Measurements from ENCODE around the gene GADD45GIP1.

The GADD45GIP1 gene

DNA sequence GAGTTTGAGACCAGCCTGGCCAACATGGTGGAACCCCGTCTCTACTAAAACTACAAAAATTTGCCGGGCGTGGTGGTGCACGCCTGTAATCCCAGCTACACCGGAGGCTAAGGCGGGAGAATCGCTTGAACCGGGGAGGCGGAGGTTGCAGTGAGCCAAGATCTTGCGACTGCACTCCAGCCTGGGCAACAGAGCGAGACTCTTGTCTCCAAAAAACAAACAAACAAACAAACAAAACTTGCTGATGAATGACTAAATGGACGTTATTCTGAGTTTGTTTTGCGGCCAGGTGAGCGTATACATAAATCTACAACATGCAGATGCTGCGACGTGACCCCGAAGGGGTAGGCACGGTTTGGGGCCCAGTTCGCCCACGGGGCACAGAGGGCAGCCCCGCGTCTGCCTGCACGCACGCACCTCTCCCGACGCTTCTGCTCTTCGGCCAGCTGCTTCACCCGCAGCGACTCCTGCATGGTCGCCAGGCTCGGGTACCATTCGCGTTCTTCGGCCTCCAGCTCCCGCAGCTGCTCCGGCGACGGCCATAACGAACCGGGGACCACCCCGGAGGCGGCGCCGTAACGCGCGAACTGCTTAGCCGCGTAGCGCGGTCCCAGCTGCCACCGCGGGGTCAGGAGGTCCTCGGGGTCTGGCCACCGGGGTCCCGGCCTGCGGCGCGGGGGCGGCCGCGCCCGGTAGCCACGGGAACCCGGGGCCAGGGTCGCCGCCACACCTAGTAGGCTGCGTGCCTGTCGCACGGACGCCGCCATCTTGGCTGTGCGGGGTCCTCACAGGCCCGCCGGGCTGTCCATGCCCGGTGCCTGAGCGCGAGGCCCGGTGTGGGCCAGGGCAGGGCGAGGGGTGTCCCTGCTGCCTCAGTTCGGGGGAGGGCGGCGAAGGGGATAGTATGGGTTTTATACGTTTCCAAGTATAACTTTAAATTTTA, at the start of gene GADD45GIP1:
Gene GADD45GIP1, minus strand, starts transcription at position 778 of the 943 bp plus-strand sequence. Its CDS starts 11 bp downstream, at position 767.
- peak; percentile 70 to 85 for DNase-seq

DNA sequence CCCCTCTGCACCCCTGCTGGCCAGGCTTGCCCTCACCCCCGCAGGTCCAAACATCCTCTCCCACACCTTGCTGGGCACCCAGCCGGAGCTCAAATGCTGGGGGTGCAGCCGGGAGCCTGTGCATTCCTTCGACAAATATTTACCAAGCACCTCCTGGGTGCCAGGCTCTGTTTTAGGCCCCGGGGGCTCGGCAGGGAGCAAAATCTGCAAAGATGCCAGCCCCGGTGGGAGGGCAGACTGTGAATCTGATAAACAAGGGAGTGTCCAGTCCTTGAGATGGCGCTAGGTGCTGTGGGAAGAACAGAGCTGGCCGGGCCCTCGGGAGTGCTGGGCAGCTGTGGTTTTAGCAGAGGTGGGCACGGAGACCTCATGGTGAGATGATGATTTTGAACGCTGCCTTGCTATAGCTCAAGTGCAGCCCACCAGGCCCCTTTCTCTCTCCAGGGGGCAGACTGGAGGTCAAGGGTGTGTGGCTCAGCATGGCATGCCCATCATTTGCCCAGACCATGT, 48.9 kb upstream of the GADD45GIP1 start:
- no peak for DNase-seq

DNA sequence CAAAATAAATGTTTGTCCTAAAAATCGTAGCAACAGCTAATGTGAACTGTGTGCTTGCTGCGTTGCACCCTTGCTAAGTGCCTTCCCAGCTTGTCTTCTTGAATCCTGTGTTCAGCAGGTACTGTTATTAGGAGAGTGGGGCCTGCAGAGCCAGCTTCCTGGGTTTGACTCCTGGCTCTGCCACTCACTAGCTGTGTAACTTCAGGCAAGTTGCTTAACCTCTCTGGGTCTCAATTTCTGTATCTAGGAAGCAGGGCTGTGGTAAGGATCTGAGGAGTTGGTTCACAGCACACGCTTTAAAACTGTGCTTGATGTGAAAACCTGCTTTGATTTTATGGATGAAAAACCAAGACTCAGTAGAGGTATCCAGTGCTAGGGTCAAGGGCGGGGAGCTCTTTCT, 48.2 kb upstream of the GADD45GIP1 start:
- DNase-seq = no peak

DNA sequence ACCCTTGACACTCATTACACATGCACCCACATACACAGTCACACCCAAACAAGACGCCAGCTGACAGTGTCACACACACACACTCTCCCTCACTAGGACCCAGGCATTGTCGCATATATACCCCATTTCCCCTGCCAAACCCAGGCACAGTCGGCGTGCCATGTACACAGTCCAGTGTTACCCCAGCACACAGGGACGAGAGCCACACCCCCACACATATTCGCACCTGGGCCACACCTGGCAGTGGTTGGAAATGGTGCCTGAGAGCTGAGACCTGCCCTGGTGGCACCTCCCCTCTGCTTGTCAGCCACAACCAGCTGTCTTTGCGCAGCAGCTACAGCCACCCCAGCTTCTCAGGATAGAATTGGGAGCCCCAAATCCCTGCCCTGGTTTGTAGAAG, 47.2 kb upstream of the GADD45GIP1 start:
- DNase-seq = no peak

DNA sequence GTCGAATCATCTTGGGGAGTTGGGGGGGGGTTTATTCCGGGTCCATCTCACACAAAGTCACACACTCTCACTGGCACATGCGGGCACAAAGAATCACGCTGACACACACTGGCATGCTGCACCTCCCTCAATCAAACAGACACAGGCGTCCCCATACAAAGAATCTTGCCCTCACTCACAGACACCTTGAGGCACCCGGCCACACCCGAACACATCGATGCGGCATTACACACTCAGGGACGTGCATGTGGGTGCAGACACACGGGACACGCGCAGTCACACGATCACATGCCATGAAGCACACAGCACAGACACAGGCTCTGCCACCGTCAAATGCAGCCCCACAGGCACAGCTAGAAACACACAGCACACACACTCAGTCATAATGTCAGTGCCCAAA, 46.1 kb upstream of the GADD45GIP1 start:
- no peak for DNase-seq

DNA sequence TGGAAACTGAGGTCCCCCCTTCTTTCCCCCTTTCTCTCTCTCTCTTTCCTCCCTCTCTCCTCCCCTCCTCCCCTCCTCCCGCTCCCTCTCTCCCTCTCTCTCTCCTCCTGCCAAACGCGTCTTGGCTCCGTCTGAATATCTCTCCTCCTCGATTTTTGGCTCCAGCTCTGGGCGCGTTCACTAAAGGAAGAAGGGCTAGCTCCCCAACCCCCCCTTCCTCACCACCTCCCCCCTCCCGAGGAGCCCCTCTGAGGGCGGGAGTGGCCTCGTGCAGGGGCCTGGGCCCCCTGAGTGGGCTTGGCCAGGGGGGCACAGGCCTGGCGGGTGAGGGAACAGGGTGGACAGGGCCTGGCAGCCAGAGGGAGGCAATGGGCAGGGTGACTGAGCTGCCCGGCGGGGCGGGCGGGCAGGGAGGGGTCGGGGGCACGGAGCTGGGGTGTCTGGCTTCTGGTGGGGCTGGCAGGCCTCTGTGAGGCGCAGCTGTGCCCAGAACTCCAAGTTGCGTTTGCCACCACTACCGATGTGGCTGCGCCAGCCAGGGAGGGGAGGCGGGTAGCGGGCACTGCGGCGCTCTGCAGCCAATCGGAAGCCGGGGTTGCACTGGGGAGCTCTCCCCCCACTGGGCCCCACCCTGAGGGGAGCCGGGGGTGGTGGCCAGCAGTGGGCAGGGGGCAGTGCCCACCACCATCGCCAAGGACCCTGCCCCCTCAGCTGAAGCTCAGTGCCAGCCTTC, 45.3 kb upstream of the GADD45GIP1 start:
- DNase-seq = no peak

DNA sequence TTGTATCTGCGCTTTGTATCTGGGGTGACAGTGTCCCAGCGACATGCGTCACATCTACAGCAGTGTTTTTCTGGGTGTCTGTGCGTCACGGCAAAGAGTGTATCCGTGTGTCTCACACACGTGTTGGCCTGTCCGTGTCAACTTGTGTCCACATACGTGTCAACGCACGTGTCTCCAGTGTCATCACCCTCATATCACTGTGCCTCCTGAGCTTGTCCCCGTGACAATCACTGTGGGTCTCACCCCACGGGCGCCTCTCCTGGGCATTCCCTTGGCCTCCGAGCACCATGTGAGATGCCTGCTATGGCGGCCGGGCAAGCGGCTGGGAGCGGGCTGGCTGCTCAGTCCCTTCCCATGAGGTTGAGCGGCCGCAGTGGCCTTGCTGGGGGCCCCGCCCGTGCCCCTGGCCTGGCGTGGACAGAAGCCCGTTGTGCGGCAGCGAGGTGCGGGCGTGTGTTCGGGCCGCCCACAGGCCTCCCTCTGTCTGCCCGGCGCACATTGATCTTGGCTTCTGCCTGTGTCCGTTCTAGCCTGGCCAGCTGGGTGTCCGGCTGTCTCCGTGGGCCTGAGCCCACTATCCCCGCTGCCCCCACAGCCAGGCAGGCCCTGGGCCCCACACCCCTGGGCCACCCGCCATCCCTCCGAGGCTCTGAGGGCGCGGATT, 44.6 kb upstream of the GADD45GIP1 start:
- DNase-seq = no peak

DNA sequence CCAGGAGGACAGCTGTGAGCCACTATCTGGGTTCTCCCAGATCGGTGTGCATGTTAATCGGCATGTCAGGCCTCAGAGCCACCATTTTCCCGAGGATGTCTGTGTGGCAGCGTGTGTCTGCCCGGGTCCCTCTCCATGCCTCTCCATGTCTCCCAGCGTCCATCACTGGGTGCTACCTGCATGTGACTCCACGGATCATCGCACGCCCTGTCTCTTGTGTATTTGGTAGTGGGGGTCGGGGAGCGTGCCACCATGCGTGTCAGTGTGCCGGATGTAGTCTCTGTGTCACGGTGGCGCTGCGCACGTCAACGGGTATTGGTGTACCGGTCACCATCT, 44.1 kb upstream of the GADD45GIP1 start:
- no peak for DNase-seq

DNA sequence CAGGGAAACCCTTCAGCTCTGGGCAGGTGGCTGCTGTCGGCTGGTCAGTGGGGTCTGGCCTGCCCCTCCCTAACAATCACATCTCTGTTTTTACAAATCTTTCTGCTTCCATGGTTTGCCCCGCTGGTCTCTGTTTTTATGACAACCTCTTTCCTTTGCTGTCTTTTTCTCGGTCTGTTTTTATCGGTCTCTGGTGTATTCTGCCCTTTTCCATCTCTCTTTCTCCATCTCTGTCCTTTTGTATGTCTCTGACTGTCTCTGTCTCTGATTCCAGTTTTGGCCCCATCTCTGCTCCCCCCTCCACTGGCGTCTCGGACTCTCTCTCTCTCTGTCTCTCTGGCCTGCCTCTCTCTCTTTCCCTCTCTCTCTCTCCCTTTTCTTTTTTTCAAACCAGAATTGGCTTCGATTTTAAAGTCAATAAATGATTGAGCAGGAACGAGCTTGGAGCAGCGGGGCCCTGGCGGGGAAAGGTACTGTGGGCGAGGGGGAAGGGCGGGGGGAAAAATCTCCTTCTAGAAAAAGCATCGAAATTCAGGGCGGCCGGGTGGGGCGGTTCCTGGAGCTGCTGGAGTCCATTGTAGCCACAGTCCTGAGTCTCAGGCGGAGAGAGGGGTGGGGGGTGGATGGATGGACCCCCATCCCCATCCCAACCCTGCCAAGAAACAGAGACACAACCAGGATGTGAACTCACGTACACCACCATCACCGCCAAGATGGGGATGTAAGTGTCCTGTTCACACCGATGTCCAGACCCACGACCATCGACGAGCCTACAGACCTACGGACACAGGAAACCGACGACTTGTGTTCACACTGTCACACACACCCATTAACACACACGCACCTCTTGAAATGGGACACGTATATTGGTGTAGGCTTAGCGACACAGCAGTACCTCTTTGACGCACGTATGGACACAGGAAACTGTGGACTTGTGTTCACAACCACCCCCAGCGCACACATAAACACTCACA, 41.2 kb upstream of the GADD45GIP1 start:
- no peak for DNase-seq

DNA sequence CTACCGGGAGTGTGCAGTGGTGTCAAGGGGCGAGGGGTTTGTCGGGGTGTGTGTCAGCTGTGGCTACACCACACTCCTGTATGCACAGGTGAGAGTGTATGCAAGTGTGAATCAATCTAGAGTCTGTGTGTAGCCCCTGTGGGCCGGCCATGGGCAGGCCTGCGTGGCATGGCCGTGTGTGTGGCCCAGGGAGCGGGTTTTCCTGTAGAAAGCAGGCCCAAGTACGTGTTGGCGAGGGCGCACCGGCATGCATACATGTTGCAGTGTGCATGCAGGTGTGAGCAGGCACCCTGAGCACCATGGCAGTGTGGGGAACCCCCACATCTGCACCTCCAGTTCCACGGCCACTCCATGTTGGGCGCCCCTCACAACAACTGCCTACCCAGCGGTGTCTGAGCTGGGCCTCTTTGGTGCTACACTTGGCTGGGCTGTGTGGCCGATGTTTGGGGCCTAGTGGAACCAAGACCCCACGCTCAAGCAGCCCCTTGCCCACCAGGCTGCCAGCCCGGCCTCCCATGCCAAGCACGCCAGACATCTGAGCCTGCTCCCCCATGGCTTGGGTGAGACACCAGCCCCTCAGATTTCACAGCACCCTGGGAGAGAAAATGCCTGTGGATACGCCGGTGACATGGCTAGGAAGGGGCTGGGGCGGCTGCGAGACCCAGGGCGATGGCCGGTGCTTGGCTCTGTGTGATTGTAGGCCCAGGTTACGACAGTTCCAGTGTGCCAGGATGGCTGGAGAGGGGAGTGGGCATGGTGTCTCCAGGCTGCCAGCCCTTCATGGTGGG, 40.4 kb upstream of the GADD45GIP1 start:
- DNase-seq = no peak

DNA sequence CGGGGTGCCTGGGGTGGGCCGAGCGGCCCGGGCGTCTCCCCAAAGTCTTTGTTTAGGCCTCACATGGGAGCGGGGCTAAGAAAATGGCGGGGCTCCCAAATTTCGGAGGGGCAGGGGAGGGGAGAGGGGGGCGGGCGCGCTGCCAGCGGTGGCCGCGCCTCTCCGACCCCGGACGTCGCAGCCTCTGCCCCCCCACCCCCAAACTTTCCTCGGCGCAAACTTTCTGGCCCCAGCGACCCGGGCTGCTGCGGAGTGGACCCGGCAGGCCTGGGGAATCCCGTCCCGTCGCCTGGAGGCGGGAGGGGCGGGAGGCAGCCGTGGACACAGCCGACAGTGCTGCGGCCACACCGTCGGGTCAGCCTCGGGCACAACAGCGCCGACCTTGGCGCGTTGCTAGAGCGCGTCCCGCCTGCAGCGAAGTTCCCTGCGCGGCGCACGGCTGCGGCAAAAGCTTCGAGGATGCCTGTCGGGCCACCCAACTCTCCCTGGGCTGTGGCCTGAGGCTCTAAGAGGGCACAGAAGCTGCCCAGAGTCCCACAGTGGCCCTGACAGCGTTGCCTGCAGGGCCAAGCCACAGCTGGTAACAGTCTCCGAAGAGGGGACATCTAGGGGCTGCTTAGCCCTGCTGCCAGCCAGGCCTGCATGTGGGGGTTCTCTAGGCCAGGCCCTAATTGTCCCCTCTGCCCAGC, 39.5 kb upstream of the GADD45GIP1 start:
- no peak for DNase-seq

DNA sequence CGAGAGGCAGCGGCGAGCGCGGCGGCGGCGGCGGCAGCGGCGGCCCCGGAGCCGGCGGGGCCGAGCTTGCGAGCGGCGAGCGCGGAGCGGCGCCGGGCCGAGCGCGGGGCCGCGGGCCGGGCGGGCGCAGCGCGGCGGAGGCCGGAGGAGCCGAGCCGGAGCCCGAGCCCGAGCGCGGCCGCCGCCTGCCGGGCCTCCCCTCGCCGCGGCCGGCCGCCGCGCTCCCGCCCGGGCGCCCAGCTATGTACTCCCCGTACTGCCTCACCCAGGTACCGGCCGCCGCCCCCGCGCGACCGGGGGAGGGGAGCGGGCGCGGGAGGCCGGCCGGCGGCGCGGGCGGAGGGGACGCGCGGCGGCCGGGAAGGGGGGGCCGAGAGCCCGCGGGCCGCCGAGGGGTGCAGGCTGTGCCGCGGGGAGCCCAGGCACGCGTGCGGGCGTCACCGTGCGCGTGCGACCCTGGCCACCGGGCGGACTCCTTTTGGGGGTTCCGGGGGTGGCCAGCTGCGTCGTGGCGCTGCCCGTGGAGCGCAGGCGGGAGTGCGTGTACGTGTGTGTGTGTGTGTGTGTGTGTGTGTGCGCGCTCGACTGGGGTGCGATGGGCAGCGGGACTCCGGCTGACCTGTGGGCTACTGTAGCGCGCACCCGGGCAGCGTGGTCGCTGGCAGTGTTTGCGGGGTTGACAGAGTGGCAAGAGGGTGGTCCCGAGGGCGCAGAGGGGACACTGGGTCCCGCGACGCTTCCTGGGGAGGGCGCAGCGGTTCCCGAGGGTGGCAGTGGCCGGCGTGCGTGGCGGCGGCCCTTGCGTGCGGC, 38.8 kb upstream of the GADD45GIP1 start:
- no peak for DNase-seq

DNA sequence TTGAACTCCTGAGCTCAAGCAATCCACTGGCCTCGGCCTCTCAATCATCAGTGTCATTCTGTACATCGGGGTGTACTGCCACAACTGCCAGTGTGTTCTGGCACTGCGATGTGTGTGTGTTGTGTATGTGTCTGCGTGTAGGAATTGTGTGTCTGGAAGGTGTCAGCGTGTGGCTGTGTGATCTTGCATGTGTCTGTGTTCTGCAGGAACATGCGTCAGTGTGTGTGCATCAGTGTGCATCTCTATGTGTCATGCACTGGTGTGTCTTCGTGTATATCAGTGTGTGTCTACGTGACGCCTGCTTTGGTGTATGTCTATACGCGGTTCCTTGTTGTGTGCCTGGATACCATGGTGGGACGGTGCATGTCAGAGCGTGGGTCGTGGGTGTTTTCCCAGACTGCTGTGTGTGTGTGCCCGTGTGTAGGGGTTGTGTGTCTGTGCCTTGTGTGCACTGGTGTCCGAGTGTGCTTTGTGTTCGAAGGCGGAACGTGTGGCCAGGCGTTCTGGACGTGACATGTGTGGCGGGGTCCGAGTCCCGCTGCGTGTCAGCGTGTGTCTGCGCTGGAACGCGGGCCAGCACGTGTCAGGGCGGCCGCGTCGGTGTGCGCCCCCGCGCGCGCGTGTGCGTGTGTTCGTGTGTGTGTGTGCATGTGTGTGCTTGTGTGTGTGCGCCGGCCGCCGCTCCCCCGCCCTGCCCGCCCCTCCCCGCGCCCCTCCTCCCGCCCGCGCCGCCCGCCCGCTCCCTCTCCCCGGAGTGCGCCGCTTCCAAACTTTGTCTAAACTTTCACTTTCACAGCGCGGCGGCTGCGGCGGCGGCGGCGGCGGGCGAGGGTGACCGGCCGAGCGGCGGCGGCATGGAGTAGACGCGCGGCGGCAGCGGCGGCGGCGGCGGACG, 37.9 kb upstream of the GADD45GIP1 start, which contains the start of gene NFIX:
Gene NFIX, plus strand, starts transcription at position 775 of the 895 bp plus-strand sequence. CDS start 363 bp downstream, outside the sequence.
- no peak for DNase-seq

DNA sequence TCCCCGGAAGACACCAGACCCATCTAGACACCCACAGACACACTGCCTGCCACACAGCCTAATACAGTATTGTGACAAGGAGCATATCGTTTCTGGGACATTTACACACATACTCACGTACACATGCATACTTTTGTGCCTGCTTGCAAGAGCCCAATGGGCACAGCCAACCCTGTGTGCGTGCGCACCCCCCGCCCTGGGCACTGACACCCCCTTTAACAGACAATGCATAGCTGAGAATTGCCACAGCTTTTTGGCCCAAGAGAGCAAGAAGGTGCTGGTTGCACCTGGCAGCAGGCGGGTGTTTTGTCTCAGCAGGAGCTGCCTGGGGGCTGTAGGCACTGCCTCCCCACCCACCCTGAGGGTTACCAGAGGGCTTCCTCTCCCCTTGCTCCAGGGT, 36.5 kb upstream of the GADD45GIP1 start:
- DNase-seq = no peak

DNA sequence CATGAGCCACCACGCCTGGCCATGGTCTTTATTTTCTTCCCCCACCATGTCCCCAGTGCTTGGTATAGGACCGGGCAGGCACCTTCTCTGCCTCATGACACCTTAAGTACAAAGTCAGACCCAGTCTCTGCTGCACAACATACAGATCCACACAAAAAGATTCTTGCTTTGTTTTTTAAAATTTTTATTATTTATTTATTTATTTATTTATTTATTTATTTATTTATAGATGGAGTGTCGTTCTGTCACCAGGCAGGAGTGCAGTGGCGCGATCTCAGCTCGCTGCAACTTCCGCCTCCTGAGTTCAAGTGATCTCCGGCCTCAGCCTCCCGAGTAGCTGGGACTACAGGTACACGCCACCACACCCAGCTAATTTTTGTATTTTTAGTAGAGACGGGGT, 35.7 kb upstream of the GADD45GIP1 start:
- DNase-seq = no peak

DNA sequence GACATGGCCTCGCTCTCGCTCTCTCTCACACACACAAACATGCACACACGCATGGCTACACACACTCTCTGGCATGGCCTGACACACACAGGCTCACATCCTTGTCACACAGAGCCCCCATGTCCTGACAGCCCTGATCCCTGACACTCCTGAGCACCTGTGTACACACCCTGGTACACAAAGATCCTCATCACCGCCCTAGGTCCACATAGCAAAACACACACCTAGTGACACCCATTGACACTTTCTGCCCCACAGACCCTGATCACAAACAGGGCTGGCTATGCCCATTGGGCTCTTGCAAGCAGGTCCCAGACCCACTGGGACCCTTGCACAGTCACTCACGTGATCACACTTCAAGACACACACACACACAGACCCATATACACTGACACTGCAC, 34.3 kb upstream of the GADD45GIP1 start:
- DNase-seq = no peak

DNA sequence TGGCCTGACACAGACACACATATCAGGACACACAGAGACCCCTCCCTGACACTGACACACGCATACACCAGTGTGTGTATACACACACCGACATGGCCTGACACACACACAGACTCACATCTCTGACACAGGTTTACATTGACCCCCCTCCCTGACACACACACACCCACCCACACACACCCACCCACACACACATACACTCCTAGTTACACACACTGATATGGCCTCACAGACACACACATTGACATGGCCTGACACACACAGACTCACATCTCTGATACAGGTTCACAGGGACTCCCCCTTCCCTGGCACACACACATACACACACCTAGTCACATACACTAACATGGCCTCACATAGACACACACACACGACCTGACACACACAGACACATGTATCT, 33.8 kb upstream of the GADD45GIP1 start:
- DNase-seq = no peak

DNA sequence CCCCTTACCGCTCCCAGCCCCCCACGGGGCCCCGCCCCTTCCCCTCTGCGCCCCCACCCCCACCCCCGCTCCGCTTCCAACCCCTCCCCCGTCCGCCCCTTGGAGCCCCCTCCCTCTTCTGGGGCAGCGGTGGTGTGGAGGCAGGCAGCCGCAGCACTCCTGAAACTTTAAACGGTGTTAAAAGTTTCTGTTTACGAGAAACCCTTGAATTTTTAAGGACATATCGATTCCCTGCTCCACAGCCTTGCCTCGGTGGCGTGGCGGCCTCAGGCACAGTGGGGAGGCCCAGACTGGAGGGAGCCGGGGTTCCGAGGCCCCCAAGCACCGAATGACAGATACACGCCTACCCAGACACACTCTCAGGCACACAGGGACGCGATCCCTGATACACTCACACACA, 33.4 kb upstream of the GADD45GIP1 start:
- DNase-seq = no peak

DNA sequence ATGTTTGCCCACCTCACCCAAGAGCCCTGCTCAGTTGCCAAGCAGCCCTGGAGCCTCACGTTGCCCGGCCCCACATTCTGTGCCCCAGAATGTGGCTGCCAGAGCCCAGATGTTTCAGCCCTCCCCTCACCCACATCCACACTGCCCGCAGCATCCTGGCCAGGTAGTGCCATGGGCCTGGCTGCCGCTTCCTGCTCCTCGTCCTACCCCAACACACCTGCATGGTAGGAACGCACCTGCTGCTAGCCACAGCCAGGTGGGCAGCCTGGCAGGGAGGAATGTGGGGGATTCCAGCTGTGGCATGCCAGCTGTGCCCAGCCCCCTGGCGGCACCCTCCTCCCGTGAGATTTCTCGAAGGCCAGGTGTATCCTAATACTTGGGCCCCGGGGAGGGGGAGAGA, 30.8 kb upstream of the GADD45GIP1 start:
- DNase-seq = no peak

Data from SHP77 (cell line).